ENCODE results near the gene NUMBL. TPM values are rescaled to one million over a fixed set of nuclear protein-coding genes. Genes with fewer than 3 reads are reported as not detected.
A peak's percentile ranks its signal among the peaks of the same experiment; 100 is the strongest.

The NUMBL gene
- total and polyA plus RNA-seq, 4 donors = 13.2 to 41.2 (median 17.1) TPM

GRCh38 chr19:40642051-40642706, 48.3 kb downstream of the NUMBL start:
- WGBS, 2 donors = 96 to 97% methylated on average over 18 of the region's 18 CpGs
- no peak overlapping the region for H3K27ac ChIP-seq (ENCODE audit: low read depth in 1 of 2, low read length in 1 of 2)
- no peaks in the 10 kb centered on the region for H3K9me3 ChIP-seq (ENCODE audit: control insufficient read depth in 4 of 4, insufficient read depth in 3 of 4, low read length in 3 of 4)
- no peaks in the 10 kb centered on the region for H3K27me3 ChIP-seq (ENCODE audit: control insufficient read depth in 3 of 3, insufficient read depth in 3 of 3, low read length in 2 of 3)
- no peak overlapping the region for H3K4me3 ChIP-seq
- no peak overlapping the region for H3K9ac ChIP-seq (ENCODE audit: insufficient read depth in 1 of 2, low read length in 2 of 2)
- TF ChIP-seq CTCF (IDR thresholded peaks at IDR 0.05; ENCODE audit: control extremely low read depth, extremely low read depth) = no peak
- ATAC-seq (ENCODE audit: insufficient read depth, low FRiP score) (no peak), DNase-seq (no peak)
- no peaks in the 10 kb centered on the region for H3K36me3 ChIP-seq (ENCODE audit: control insufficient read depth in 4 of 4, insufficient read depth in 4 of 4, low read length in 4 of 4)
- peaks cover 1 to 39% (median 11%) of the 10 kb centered on the region in 5 donors for H3K4me1 ChIP-seq (ENCODE audit: control insufficient read depth in 5 of 5, insufficient read depth in 5 of 5, low read length in 5 of 5)

- H3K4me3 ChIP-seq = no peak overlapping the region
- H3K9ac ChIP-seq (ENCODE audit: insufficient read depth in 1 of 2, low read length in 2 of 2) = no peak overlapping the region
- ATAC-seq (ENCODE audit: insufficient read depth, low FRiP score) (no peak), DNase-seq (peak in 2 of 3 donors; percentile 58 to 75)
- H3K36me3 ChIP-seq (ENCODE audit: control insufficient read depth in 4 of 4, insufficient read depth in 4 of 4, low read length in 4 of 4) = no peaks in the 10 kb centered on the region
- no peaks in the 10 kb centered on the region for H3K9me3 ChIP-seq (ENCODE audit: control insufficient read depth in 4 of 4, insufficient read depth in 3 of 4, low read length in 3 of 4)
- 74 to 86% methylated on average over 7 of the region's 7 CpGs for WGBS, 2 donors
- peak overlapping the region in 1 of 2 donors; percentile 63 for H3K27ac ChIP-seq (ENCODE audit: low read depth in 1 of 2, low read length in 1 of 2)
- no peak for TF ChIP-seq CTCF (IDR thresholded peaks at IDR 0.05; ENCODE audit: control extremely low read depth, extremely low read depth)
- H3K27me3 ChIP-seq (ENCODE audit: control insufficient read depth in 3 of 3, insufficient read depth in 3 of 3, low read length in 2 of 3) = no peaks in the 10 kb centered on the region
- H3K4me1 ChIP-seq (ENCODE audit: control insufficient read depth in 5 of 5, insufficient read depth in 5 of 5, low read length in 5 of 5) = peaks cover 0 to 32% (median 10%) of the 10 kb centered on the region in 5 donors
Measured at GRCh38 chr19:40641281-40641680, 49.2 kb downstream of the NUMBL start.

- ATAC-seq (ENCODE audit: insufficient read depth, low FRiP score) (no peak), DNase-seq (peak; percentile 75 to 88 (median 78))
- Histone ChIP-seq H3K4me3 (no peak overlapping the region), H3K9ac (ENCODE audit: insufficient read depth in 1 of 2, low read length in 2 of 2) (no peak overlapping the region), H3K27ac (ENCODE audit: low read depth in 1 of 2, low read length in 1 of 2) (peak overlapping the region in 1 of 2 donors; percentile 51), H3K27me3 (ENCODE audit: control insufficient read depth in 3 of 3, insufficient read depth in 3 of 3, low read length in 2 of 3) (no peaks in the 10 kb centered on the region), H3K4me1 (ENCODE audit: control insufficient read depth in 5 of 5, insufficient read depth in 5 of 5, low read length in 5 of 5) (peaks cover 0 to 31% (median 9%) of the 10 kb centered on the region in 5 donors), H3K36me3 (ENCODE audit: control insufficient read depth in 4 of 4, insufficient read depth in 4 of 4, low read length in 4 of 4) (no peaks in the 10 kb centered on the region), H3K9me3 (ENCODE audit: control insufficient read depth in 4 of 4, insufficient read depth in 3 of 4, low read length in 3 of 4) (no peaks in the 10 kb centered on the region)
- WGBS, 2 donors = 12 to 24% methylated on average over 5 of the region's 5 CpGs
- TF ChIP-seq CTCF (IDR thresholded peaks at IDR 0.05; ENCODE audit: control extremely low read depth, extremely low read depth) = no peak
Measured at GRCh38 chr19:40640744-40641143, 49.7 kb downstream of the NUMBL start.

GRCh38 chr19:40639638-40639982, 50.8 kb downstream of the NUMBL start:
- H3K4me3 ChIP-seq = no peak overlapping the region
- no peaks in the 10 kb centered on the region for H3K9me3 ChIP-seq (ENCODE audit: control insufficient read depth in 4 of 4, insufficient read depth in 3 of 4, low read length in 3 of 4)
- no peak overlapping the region for H3K27ac ChIP-seq (ENCODE audit: low read depth in 1 of 2, low read length in 1 of 2)
- no peaks in the 10 kb centered on the region for H3K36me3 ChIP-seq (ENCODE audit: control insufficient read depth in 4 of 4, insufficient read depth in 4 of 4, low read length in 4 of 4)
- no peak overlapping the region for H3K9ac ChIP-seq (ENCODE audit: insufficient read depth in 1 of 2, low read length in 2 of 2)
- no peaks in the 10 kb centered on the region for H3K27me3 ChIP-seq (ENCODE audit: control insufficient read depth in 3 of 3, insufficient read depth in 3 of 3, low read length in 2 of 3)
- no peak for TF ChIP-seq CTCF (IDR thresholded peaks at IDR 0.05; ENCODE audit: control extremely low read depth, extremely low read depth)
- no peak for ATAC-seq (ENCODE audit: insufficient read depth, low FRiP score)
- H3K4me1 ChIP-seq (ENCODE audit: control insufficient read depth in 5 of 5, insufficient read depth in 5 of 5, low read length in 5 of 5) = peaks cover 0 to 22% (median 9%) of the 10 kb centered on the region in 5 donors
- 81 to 93% methylated on average over 6 of the region's 6 CpGs for WGBS, 2 donors
- DNase-seq = no peak
